ENCODE measurements around the gene SUN1. TPM values are rescaled to one million over a fixed set of nuclear protein-coding genes. Genes with fewer than 3 reads are reported as not detected.

The SUN1 gene
- total and polyA plus RNA-seq, 7 donors: 23.4 to 130 (median 108) TPM

GRCh38 chr7:849781-850180 lies 17.5 kb downstream of the SUN1 start:
- intact Hi-C loops (cut with DNase I): no loop called here
- WGBS, 2 donors: 96% methylated on average over 19 of the region's 19 CpGs
- no peak overlapping the region for H3K27ac ChIP-seq
- H3K4me3 ChIP-seq: no peak overlapping the region
- TF ChIP-seq POLR2AphosphoS5 (IDR thresholded peaks at IDR 0.05) (no peak), EP300 (IDR thresholded peaks at IDR 0.05) (no peak), POLR2A (IDR thresholded peaks at IDR 0.05) (no peak), CTCF (IDR thresholded peaks at IDR 0.05) (no peak)
- H3K36me3 ChIP-seq: peaks cover 23 to 71% (median 43%) of the 10 kb centered on the region in 4 donors
- no peaks in the 10 kb centered on the region for H3K4me1 ChIP-seq
- no peaks in the 10 kb centered on the region for H3K27me3 ChIP-seq
- DNase-seq: no peak
- no peaks in the 10 kb centered on the region for H3K9me3 ChIP-seq

- Histone ChIP-seq H3K9me3 (no peaks in the 10 kb centered on the region), H3K36me3 (peaks cover 23 to 79% (median 56%) of the 10 kb centered on the region in 4 donors), H3K27me3 (no peaks in the 10 kb centered on the region), H3K4me1 (no peaks in the 10 kb centered on the region), H3K27ac (no peak overlapping the region), H3K4me3 (no peak overlapping the region)
- WGBS, 2 donors: 92 to 93% methylated on average over 14 of the region's 14 CpGs
- TF ChIP-seq POLR2A (IDR thresholded peaks at IDR 0.05) (no peak), EP300 (IDR thresholded peaks at IDR 0.05) (no peak), POLR2AphosphoS5 (IDR thresholded peaks at IDR 0.05) (no peak), CTCF (IDR thresholded peaks at IDR 0.05) (no peak)
- intact Hi-C loops (cut with DNase I): no loop called here
- no peak for DNase-seq
Measured at GRCh38 chr7:851204-851603, 18.9 kb downstream of the SUN1 start.

GRCh38 chr7:853366-854117 lies 21.3 kb downstream of the SUN1 start:
- intact Hi-C loops (cut with DNase I): no loop called here
- 92 to 94% methylated on average over 33 of the region's 33 CpGs for WGBS, 2 donors
- Histone ChIP-seq H3K4me3 (no peak overlapping the region), H3K36me3 (peaks cover 39 to 100% (median 78%) of the 10 kb centered on the region in 4 donors), H3K9me3 (no peaks in the 10 kb centered on the region), H3K4me1 (no peaks in the 10 kb centered on the region), H3K27me3 (no peaks in the 10 kb centered on the region), H3K27ac (no peak overlapping the region)
- DNase-seq: no peak
- no peak for TF ChIP-seq CTCF (IDR thresholded peaks at IDR 0.05)

GRCh38 chr7:854118-854775 lies 22.0 kb downstream of the SUN1 start:
- Histone ChIP-seq H3K27me3 (no peaks in the 10 kb centered on the region), H3K9me3 (no peaks in the 10 kb centered on the region), H3K4me1 (no peaks in the 10 kb centered on the region), H3K36me3 (peaks cover 44 to 100% (median 80%) of the 10 kb centered on the region in 4 donors), H3K27ac (no peak overlapping the region), H3K4me3 (no peak overlapping the region)
- intact Hi-C loops (cut with DNase I): no loop called here
- DNase-seq: no peak
- WGBS, 2 donors: 93 to 94% methylated on average over 32 of the region's 32 CpGs
- TF ChIP-seq EP300 (IDR thresholded peaks at IDR 0.05): no peak
- no peak for TF ChIP-seq POLR2A (IDR thresholded peaks at IDR 0.05)
- no peak for TF ChIP-seq POLR2AphosphoS5 (IDR thresholded peaks at IDR 0.05)
- TF ChIP-seq CTCF (IDR thresholded peaks at IDR 0.05): no peak
